WERI-Rb-1 (cell line): Measurements from ENCODE around the gene GNB1L.

ENCODE experiments used
- DNase-seq: peaks from one replicate; pipeline ENCODE4 v3.0.0-alpha.2; 2020
- H3K27ac ChIP-seq: fragments of 250-450 bp; sonication (Bioruptor Pico); 2 replicates; pipeline ENCODE4 v1.5.1; 2020; ENCODE audit warnings: mild to moderate bottlenecking, moderate library complexity
- H3K27me3 ChIP-seq: fragments of 250-450 bp; sonication (Bioruptor Pico); 2 replicates; pipeline ENCODE4 v1.5.1; 2021; ENCODE audit warnings: mild to moderate bottlenecking, low read depth, moderate library complexity; ENCODE audit not compliant: insufficient read depth, severe bottlenecking
- H3K36me3 ChIP-seq: fragments of 250-450 bp; sonication (Bioruptor Pico); 2 replicates; pipeline ENCODE4 v1.5.1; 2020; ENCODE audit warnings: mild to moderate bottlenecking, moderate library complexity
- H3K4me3 ChIP-seq: 2 replicates; pipeline ENCODE4 v1.5.1; 2011; ENCODE audit warnings: low read depth, mild to moderate bottlenecking, control low read depth, low read length
- H3K9me3 ChIP-seq: fragments of 250-450 bp; sonication (Bioruptor Pico); 2 replicates; pipeline ENCODE4 v1.5.1; 2021; ENCODE audit warnings: mild to moderate bottlenecking, moderate library complexity; ENCODE audit not compliant: severe bottlenecking
- CTCF ChIP-seq: IDR thresholded peaks from 2 replicates; pipeline ENCODE4 v1.5.1; 2011; ENCODE audit warnings: low read depth, mild to moderate bottlenecking, control low read depth, inconsistent platforms, low read length

Gene GNB1L

GRCh38 chr22:19747551-19747950 lies 107.1 kb downstream of the GNB1L start:
- Histone ChIP-seq H3K27ac (no peak overlapping the region), H3K27me3 (no peaks in the 10 kb centered on the region), H3K4me3 (no peak overlapping the region), H3K36me3 (no peaks in the 10 kb centered on the region), H3K9me3 (no peaks in the 10 kb centered on the region)
- no peak for DNase-seq
- no peak for TF ChIP-seq CTCF

GRCh38 chr22:19746726-19747125 lies 107.9 kb downstream of the GNB1L start:
- Histone ChIP-seq H3K27ac (no peak overlapping the region), H3K36me3 (no peaks in the 10 kb centered on the region), H3K27me3 (no peaks in the 10 kb centered on the region), H3K9me3 (no peaks in the 10 kb centered on the region), H3K4me3 (no peak overlapping the region)
- no peak for TF ChIP-seq CTCF
- DNase-seq: no peak

- DNase-seq: no peak
- no peaks in the 10 kb centered on the region for H3K9me3 ChIP-seq
- H3K27me3 ChIP-seq: no peaks in the 10 kb centered on the region
- no peaks in the 10 kb centered on the region for H3K36me3 ChIP-seq
- no peak overlapping the region for H3K4me3 ChIP-seq
- TF ChIP-seq CTCF: no peak
- H3K27ac ChIP-seq: no peak overlapping the region
These were observed 109.2 kb downstream of the GNB1L start for GRCh38 chr22:19745155-19746101.

- no peaks in the 10 kb centered on the region for H3K27me3 ChIP-seq
- H3K36me3 ChIP-seq: no peaks in the 10 kb centered on the region
- no peak for TF ChIP-seq CTCF
- H3K9me3 ChIP-seq: no peaks in the 10 kb centered on the region
- no peak for DNase-seq
- H3K4me3 ChIP-seq: no peak overlapping the region
- no peak overlapping the region for H3K27ac ChIP-seq
These were observed 110.2 kb downstream of the GNB1L start for GRCh38 chr22:19744350-19745006.

GRCh38 chr22:19743651-19744050 lies 111.0 kb downstream of the GNB1L start:
- Histone ChIP-seq H3K9me3 (no peaks in the 10 kb centered on the region), H3K27me3 (no peaks in the 10 kb centered on the region)
- no peak for TF ChIP-seq CTCF

More at GRCh38 chr22:19743651-19744050, 111.0 kb downstream of the GNB1L start:
- DNase-seq: no peak
- Histone ChIP-seq H3K4me3 (no peak overlapping the region), H3K27ac (no peak overlapping the region), H3K36me3 (no peaks in the 10 kb centered on the region)
